GM18951 (cell line): ENCODE data around the gene ALDH7A1.

Experiments
- POLR2A ChIP-seq: IDR thresholded peaks from 4 replicates; pipeline ENCODE4 v1.6.1; 2011; ENCODE audit warnings: mild to moderate bottlenecking; ENCODE audit not compliant: insufficient read length, insufficient read depth; ENCODE audit errors: extremely low read depth
- in situ Hi-C: fragments of 300-500 bp; cut with MboI; formaldehyde crosslinking; loops from one replicate; pipeline ENCODE4 v1.12.0; 2022; ENCODE audit warnings: low sequenced_read_pairs, mixed read lengths, inconsistent platforms; ENCODE audit not compliant: unreplicated experiment

ALDH7A1 gene

DNA sequence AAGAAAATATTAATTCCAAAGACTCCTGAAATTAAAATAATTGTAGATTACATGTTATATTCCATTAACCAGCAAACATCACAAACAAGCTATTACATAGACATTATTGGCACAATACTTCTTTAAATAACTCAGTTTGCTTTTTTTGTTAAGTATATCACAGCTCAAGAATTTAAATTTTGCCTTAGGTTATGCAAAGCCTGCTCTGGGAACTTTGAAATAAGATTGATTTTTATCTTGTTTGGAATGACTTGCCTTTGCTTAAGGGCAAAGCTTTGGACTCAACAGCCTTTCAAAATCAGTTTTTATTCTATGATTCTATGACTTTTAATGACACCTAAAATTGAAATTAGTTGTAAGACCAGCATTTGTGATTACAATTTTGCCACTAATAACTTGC, 78.2 kb downstream of the ALDH7A1 start:
- TF ChIP-seq POLR2A: no peak
- in situ Hi-C loops: no loop called here

- in situ Hi-C loops: no loop called here
- no peak for TF ChIP-seq POLR2A
These were observed 78.9 kb downstream of the ALDH7A1 start for GRCh38 chr5:126516133-126516532.

DNA sequence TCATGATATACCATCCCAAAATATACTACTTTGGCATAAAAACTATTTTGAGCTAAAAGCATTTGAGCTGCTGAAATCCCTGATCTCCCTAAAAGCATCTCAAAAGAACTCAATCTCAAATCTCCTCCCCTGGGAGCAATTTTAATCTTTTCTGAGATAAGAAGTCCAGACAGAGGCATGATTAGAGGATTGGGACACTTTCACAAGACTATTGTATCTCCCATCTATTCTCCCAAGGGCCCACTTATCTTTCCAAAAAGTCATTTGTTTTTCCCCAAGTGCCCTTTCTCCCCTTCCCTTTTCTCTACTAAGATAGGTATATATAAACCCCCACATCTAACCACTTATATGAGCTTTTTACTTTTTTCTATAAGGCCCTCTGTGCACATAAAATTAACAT, 79.7 kb downstream of the ALDH7A1 start:
- no peak for TF ChIP-seq POLR2A
- in situ Hi-C loops: no loop called here

DNA sequence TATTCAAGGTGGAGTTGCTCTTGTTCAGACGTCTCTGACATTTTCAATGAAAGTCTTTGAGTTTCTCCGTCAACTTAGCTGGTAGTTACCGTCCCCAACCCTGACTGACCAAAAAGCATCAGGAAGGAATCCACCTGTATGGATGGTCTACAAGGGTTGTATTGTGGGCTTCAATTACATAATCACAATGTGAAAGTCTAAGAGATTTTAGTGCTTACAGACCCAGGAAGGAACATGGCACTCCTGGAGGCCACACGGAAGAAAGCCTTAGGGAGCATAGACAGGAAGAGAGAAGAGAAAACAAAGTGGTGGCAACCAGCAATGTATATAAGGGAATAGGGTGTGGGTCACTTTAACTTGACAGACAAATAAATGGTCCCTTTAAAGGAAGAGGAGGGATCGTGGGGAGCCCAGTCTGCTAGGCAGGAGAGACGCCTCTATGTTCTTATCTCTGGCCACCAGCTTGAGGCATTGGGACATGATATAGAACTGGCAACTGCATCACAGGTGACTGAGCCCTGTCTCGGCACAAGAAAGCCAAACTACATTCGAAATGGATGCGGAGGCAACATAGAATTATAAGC, 80.4 kb downstream of the ALDH7A1 start:
- in situ Hi-C loops: no loop called here
- no peak for TF ChIP-seq POLR2A

GRCh38 chr5:126514131-126514557, 80.9 kb downstream of the ALDH7A1 start:
- TF ChIP-seq POLR2A: no peak
- in situ Hi-C loops: no loop called here

GRCh38 chr5:126513703-126514102, 81.3 kb downstream of the ALDH7A1 start:
- no peak for TF ChIP-seq POLR2A
- in situ Hi-C loops: no loop called here

- in situ Hi-C loops: no loop called here
- TF ChIP-seq POLR2A: no peak
These were observed 81.7 kb downstream of the ALDH7A1 start for GRCh38 chr5:126513302-126513701.

DNA sequence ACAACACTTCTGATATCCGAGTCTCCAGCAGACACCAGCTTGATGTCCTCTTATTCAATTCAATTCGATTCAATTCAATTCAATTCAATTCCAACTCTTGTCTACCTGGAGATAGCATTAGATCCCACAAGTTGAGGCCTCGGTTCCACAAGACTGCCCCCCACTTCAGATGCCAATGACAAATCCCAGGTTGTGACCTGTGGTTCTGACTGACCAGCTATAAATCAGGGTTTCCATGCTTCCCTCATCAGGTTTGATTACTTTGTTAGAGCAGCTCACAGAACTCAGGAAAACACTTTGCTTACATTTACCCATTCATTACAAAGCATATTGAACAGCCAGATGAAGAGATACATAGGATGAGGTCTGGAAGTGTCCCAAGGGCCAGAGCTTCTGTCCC, 82.6 kb downstream of the ALDH7A1 start:
- in situ Hi-C loops: no loop called here
- TF ChIP-seq POLR2A: no peak

GRCh38 chr5:126511961-126512360, 83.1 kb downstream of the ALDH7A1 start:
- in situ Hi-C loops: no loop called here
- TF ChIP-seq POLR2A: no peak

DNA sequence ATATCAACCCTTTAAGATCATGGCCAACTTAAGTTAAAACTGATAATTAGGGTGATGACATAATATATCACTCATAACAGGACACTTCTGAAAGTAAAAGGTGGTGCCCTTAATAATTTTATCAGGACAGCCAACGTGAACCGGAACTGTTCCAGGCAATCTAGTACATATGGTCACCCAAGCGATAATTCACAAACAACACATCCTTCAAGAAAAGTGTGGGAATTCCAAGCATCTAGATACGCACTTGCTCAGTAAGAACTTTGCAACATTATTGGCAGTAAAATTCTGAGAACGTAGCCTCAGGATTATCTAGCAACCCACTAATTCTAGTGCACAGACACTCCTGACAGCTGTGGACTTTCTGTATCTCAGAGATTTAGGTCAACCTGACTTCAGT, 85.7 kb downstream of the ALDH7A1 start:
- in situ Hi-C loops: no loop called here
- TF ChIP-seq POLR2A: no peak

DNA sequence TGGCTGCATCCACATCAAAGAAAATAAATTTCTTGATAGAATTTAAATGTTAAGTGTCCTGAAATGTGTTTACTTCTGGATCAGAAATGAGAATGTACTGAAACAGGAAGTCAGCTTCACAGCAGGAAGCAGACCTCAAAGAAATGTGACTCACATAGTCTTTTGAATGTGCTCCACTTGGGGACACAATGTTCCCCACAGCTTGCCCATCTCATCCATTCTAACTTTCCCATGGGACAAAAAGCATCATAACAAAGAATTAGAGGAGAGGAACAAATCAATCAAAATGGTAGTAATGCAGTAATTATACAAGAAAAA, 86.1 kb downstream of the ALDH7A1 start:
- in situ Hi-C loops: no loop called here
- TF ChIP-seq POLR2A: no peak

GRCh38 chr5:126508251-126508961, 86.6 kb downstream of the ALDH7A1 start:
- no peak for TF ChIP-seq POLR2A
- in situ Hi-C loops: no loop called here

DNA sequence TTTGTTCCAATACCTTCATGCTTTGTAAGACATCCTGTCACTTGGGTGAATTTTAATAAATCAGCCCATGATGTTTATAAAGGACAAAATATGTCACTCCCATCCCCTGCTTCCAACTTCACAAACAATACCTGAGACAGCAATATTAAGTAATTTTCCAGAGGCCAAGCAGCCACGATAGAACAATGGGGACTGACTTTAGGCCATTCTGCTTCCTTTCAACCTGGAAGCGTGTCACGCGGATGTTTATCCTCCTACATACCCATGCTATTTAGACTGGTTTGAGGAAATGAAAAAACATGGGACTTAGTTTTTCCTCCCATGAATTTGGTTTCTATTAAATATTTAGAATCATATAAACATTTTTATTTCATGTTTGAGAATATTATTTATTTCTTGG, 88.9 kb downstream of the ALDH7A1 start:
- in situ Hi-C loops: no loop called here
- no peak for TF ChIP-seq POLR2A

DNA sequence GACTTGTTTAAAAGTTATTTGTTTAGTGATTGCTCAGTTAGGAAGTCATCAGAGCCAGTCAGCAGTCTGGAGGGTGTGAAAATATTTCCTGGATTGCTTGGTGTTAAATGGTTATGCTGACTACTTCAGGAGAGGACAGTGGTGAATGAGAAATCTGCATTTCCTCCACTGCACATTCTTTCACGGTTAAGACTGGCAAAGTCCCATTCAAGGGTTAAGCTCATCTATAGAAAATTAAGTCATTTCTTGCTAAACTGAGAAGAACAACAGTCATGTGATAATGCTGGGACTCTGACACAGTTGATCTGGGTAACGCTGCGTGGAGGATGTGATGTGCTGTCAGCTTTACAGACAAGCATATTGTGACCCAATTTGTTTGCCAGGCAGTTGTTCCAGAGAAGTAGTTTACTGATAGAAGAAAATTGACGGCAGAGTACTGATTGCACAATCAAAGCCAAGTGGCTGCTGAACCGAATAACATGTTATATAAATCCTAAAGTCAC, 91.4 kb downstream of the ALDH7A1 start:
- TF ChIP-seq POLR2A: no peak

DNA sequence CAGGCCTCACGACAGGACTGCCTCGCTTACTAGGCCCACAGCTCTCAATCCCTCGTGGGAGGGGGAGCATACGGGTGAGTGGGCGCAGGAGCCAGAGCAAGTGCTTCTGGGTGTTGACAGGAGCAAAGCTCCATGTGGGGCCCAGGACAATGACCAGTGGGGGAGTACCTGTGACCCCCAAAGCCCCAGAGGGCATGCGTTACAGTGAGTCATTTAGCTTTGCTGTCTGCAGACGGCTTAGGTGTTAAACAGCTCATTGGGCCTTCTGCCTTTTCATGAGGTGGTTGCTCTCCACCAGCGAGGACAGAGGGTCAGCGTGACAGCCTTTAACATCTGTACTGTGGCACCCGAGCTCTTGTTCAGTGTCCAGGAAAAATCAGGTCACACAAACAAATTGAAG, 93.6 kb downstream of the ALDH7A1 start:
- TF ChIP-seq POLR2A: no peak
- in situ Hi-C loops: no loop called here

More for the DNA sequence above, 91.4 kb downstream of the ALDH7A1 start:
- in situ Hi-C loops: no loop called here

DNA sequence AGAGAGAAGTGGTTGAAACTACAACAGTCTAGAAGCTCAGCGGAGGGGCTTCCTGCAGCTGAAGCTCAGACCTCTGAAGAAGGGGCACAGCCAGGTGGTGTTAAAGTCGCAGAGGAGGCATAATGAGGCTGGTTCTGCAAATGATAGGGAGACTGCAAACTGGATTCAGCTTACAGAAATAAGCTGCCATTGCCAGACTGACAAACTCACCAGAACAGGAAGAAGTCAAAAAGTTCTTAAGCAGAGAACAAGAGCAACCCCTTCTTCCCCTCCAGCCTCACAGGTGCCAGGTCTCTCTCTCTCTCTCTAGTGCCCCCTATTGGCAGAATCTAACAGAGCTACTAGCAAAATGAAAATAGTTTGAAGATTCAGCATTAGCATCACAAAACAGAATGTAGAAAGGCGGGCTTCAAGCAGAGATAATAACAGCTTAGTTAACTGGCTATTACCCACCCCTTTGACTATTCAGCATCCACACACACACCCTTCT, 95.1 kb downstream of the ALDH7A1 start:
- no peak for TF ChIP-seq POLR2A
- in situ Hi-C loops: no loop called here
